GM19193 (cell line): ENCODE data around the gene LCA5L.

Experiments used
- POLR2A ChIP-seq: IDR thresholded peaks from 4 replicates; pipeline ENCODE4 v1.6.1; 2011; ENCODE audit not compliant: insufficient read depth, insufficient read length; ENCODE audit errors: extremely low read depth

Gene LCA5L

GRCh38 chr21:39461419-39461818, 15.8 kb upstream of the LCA5L start:
- TF ChIP-seq POLR2A = no peak

DNA sequence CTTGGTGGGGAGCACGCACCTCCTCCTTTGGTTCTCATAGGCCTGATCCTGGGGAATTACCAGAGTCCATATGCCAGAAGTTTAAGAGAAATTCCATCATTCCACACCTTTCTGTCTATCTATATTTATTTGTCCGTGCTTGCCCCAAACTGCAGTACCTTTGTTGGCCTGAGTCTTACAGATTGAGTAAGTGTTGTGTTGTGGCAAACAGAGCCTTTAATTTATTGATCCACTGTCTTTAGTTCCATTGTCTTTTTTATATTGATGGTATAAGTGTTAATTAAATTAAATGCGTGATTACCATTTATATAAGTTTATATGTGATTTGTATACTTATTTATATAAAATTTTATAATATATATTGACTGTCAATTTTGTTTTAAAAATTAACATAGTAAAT, 11.1 kb upstream of the LCA5L start:
- no peak for TF ChIP-seq POLR2A

DNA sequence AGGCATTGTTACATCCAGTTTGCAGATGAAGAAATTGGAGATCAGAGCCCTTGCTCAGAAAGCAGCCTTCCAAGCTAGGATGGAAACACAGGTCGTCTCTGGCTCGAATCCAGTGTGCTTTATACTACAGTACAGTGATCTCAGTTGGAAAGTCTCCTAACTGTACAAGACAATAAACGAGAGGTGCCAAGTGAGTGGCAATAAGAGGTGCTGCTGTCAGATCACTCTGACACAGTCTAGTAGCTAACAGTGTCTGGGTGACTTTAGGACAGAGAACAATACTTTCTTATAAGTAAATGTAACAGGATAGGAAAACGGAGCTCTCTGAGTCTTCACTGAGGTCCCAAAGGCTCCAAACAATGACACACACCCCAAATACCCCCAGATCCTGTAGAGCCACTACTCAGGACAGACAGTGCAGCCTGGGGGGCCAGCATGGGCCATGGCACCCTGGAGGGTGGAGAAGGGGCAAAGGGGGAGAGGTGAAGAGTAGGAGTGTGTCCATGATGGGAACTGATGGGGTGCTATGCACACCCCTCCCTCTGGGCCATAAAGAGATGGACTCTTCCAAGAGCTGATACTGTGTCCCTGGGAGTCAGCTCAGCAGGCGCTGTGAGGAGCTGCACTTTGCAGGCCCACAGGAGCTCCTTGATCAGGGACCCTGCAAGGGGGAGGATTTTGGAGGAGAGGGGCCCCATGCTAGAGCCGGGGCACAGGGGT, 9.5 kb upstream of the LCA5L start:
- TF ChIP-seq POLR2A = no peak

DNA sequence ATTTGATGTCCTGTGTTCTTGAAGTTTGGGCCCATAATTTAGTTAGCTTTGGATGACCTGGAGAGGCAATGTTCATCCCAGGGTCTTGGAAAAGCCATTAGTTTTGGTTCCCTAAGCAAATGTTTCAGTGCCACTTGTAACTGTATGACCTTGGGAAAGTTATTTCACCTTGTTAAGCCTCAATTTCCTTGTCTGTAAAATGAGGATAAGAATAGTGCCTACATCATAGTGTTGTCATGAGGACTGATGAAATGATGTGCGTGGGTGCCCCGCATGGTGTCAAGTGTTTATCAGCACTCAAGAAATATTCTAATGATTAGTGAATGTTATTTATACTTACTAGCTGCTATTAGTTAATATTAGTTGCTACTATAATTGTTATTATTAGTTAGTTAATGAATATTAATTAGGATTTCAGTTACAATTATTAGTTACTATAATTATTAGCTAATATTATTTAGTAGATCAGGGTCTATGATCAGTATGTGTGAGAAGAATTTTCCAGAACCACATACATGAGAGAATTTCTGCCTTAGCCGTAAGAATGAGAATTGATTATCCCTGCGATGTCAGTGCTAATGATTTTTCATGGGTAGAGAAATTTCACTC, 8.1 kb upstream of the LCA5L start:
- TF ChIP-seq POLR2A = no peak

- no peak for TF ChIP-seq POLR2A
These were observed 7.4 kb upstream of the LCA5L start for GRCh38 chr21:39452970-39453342.

DNA sequence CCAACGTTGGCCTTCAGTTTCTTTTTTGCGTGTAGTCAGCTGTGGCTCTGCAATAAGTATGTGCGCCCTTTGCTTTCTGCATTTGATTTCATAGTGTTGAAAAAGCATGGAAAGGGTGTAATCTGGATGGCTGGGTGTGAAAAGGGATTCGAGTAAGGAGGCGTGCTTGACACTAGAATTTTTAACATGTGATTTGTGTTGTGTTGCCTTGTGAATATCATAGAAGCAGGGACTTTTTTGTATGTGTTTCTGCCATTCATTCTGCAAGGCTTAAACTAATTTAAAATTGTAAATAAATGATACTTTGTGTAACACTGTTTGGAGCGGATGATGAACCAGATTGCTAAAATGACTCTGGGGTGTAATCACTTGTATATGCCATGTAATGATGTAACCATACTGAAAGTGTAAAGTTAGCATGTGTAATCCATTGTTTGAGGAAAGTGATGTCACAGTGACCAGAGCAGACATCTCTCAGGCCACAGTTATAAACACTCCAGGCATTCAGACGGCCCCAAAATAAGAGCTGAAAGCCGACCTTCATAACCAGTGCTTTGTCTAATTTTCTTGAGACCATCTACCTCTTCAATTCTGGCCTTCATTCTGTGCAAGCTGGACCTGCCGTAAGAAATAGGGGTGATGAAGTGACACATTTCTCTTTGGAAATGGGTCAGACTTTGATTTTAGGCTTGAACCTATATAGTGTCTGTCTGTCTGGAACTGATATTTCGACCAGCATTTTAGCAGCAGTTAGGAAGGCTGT, 6.8 kb upstream of the LCA5L start:
- no peak for TF ChIP-seq POLR2A

- TF ChIP-seq POLR2A = no peak
These were observed 6.0 kb upstream of the LCA5L start, which contains the start of gene SH3BGR for GRCh38 chr21:39451332-39452206. Gene SH3BGR (plus strand): TSS chr21:39451970. CDS start chr21:39452097, 127 bp downstream.

DNA sequence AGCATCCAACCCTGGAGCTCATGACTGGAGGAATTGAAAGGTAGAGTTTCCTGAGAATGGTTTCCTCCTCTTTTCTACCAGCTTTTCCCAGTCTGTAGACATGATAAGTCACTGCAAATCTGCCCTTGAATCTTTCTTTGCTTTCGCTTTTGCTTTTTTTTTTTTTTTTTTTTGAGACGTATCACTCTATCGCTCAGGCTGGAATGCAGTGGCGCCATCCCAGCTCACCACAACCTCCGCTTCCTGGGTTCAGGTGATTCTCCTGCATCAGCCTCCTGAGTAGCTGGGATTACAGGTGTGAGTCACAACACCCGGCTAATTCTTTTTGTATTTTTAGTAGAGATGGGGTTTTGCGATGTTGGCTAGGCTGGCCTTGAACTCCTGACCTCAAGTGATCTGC, 1.7 kb upstream of the LCA5L start:
- TF ChIP-seq POLR2A = no peak

- TF ChIP-seq POLR2A = no peak
These were observed 977 bp downstream of the LCA5L start for GRCh38 chr21:39444421-39445180.

DNA sequence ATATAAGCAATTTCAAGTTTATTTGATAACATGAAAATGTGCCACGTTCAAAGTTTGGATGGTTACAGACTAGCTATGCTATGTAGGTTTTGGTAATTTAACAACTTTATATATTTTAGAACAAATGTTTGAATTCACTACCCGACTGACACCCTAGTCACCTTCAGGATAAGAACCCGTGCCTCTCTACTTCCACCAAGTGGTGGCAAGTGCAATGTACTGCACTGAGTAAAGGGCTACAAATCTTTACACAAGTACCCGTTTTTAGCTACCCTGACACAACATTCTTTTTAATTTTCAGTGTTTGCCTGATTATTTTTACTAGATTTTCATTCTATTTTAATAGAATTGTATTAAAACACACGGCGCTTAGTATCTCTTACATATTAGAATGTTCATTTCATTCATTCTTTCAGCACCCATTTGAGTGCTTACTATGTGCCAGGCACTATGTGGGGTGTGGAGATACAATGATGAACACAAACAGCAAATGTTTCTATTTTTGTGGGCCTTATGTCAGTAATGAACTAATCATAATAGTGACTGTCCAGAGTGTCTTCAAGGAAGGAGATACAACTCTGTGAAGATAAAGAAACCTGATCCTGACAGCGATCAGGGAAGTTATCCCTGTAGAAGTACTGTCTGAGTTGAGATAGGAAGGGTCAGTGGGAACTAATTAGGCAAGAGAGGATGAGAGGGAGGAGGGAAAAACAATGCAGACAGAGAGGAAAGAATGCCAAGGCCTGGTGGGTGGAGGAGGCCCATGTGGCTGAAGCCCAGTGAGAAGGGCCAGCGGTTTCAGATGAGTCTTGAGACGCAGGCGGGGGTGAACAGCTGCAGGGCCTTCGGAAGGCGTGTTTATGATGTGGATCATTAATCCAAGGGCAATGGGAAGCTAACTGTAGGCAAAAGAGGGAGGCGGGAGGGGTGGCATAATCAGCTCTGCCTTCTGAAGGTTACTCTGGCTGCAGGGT, 3.8 kb downstream of the LCA5L start:
- no peak for TF ChIP-seq POLR2A

GRCh38 chr21:39439232-39439631, 6.3 kb downstream of the LCA5L start:
- no peak for TF ChIP-seq POLR2A

DNA sequence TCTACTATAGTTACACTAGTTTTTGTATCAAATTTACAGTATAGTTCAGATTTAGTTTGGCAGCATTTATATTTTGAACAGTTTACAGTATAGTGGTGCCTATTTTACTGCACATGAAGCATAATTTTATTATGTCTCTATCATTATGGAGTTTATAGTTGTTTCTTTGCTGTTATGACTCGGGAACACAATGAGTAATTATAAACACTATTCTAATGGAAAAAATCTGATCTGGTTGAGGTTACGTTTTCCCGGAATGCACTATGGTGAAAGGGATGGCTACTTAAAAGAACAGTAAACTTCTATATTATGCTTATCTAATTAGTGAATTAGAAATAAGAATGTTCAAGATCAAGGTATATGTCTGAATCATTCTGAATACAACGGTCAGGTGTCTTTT, 10.6 kb downstream of the LCA5L start:
- no peak for TF ChIP-seq POLR2A

GRCh38 chr21:39430954-39431353, 14.6 kb downstream of the LCA5L start:
- TF ChIP-seq POLR2A = no peak

GRCh38 chr21:39430457-39430856, 15.1 kb downstream of the LCA5L start:
- TF ChIP-seq POLR2A = no peak

DNA sequence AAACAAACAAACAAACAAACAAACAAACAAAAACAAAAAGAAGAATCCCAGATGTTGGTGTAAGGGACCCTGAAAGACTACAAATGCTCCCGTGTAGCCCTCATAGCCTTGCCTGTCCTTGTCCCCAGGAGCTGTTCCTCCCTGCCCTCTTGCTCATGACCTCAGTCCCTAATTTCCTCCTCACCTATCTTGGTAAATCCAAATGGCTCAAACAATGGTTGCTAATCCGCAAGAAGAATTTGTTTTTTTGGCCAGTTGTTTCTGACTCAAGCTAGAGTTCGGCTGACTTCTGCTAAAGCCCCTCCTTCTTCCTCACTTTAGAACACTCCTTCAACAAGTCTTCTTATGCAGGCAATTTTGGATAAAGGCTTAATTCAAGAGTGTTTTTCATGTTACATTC, 15.6 kb downstream of the LCA5L start:
- TF ChIP-seq POLR2A = no peak
